ENCODE measurements around the gene FBF1.
"Not testable (repeated sequence)": the region's sequence is repeated elsewhere in the genome, so short reads cannot be mapped to it uniquely, and the experiment has no call there.

Gene FBF1

GRCh38 chr17:75893305-75894048 lies 47.4 kb downstream of the FBF1 start:
- in situ Hi-C loops (cut with MboI; ENCODE audit: low sequenced_read_pairs, unreplicated experiment), result no loop called here
- no peak for TF ChIP-seq CTCF (IDR thresholded peaks at IDR 0.05; ENCODE audit: borderline replicate concordance, control extremely low read depth, extremely low read depth, insufficient read depth, missing control alignments)
- DNase-seq (ENCODE audit: low spot score), result no peak

DNA sequence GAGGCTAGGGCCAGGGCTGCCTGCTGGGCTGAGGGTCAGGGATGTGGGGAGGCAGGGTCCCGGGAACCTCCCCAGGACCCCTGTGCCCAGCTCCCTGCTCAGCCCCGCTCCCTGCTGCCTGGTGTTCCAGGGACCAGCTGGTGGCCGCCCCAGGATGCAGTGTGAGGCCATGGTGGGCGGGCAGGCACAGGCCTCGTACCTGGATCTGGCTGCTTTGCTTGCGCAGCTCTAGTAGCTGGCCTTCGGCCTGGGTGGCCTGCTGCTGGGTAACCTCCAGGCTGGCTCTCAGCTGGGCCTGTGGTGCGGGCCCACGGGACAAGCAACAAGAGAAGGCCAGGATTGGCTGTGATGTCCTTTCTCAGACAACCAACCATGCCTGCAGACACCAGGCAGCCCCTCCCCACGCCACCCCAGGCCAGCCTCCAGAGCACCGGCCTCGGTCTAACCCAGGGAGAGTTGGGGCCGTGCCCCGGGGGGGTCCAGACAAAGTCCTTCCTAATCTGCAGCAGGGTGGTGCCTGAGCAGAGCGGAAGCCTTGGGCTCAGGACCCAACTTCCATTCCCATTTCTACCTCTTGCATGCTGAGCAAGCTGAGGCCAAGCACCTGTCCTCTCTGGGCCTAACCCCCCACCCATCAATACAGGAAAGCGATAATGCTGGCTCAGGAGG lies 48.2 kb downstream of the FBF1 start:
- TF ChIP-seq CTCF (IDR thresholded peaks at IDR 0.05; ENCODE audit: borderline replicate concordance, control extremely low read depth, extremely low read depth, insufficient read depth, missing control alignments), result no peak
- in situ Hi-C loops (cut with MboI; ENCODE audit: low sequenced_read_pairs, unreplicated experiment), result no loop called here
- DNase-seq (ENCODE audit: low spot score), result no peak

DNA sequence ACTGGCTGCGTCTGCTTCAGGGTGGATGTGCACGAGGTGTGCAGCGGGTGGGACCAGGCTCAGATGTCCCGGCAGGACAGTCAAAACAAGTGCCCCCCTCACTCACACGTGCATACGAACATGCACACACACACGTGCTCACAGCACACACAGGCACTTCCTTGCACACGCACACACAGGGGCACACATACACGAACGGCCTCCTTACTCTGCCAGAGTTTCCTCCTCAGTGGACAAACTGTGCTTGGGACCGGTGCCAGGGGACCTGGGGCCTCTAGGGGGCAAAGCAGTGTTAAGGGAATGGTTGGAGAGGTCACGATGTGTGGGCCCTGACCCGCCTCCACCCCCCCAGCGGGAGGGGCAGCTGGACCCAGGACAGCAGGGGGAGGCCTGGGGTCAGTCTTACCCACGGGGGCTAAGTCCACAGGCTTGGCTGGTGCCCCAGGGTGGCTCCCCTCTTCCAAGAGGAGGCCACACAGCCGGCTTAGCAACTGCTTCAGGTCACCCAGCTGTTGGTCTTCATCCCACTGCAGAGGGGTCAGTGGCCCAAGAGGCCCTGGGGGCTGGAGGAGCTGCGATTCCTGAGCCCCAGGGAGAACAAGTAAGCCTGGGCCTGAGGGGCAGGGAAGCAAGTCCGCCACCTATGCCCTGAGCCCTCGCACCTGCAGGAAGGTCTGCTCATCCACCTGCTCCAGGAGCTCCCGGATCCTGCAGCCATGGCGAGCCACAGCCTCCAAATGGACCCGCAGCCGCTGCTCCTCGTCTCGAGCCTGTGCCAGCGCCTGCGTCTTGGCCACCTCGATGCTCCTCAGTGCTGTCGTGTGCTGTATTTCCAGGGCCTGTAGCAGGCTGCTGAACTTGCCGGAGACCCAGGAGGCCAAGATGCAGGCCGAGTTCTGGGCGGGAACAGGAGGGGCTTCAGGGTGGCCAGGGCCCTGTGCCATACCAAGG lies 49.0 kb downstream of the FBF1 start:
- DNase-seq (ENCODE audit: low spot score), result no peak
- in situ Hi-C loops (cut with MboI; ENCODE audit: low sequenced_read_pairs, unreplicated experiment), result no loop called here
- TF ChIP-seq CTCF (IDR thresholded peaks at IDR 0.05; ENCODE audit: borderline replicate concordance, control extremely low read depth, extremely low read depth, insufficient read depth, missing control alignments), result no peak

DNA sequence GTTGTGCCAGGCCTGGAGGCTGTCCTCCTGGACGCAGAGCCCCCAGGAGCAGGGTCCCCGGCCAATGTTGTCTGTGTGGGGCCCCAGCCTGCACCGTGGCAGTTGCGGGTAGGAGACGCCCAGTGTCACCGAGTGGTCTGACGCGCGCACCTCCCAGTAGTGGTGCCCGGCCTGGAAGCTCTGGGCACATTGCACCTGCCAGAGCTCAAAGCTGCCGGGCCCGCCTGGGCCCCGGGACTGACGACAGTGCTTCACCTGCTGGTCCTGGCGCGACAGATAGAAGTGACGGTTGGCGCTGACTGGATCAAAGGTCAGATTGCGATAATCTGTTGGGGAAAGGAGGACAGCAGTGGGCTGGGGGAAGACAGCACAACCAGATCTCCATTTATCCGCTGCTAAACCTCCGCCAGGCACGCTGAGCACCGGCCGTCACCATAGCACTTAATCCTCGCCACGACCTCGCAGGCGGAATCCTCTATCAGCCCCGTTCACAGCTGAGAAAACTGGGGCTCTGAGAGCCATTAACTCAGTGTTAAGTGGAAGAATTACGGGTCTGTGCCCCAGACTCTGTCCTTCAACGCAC lies 49.7 kb downstream of the FBF1 start:
- in situ Hi-C loops (cut with MboI; ENCODE audit: low sequenced_read_pairs, unreplicated experiment), result no loop called here
- no peak for DNase-seq (ENCODE audit: low spot score)
- no peak for TF ChIP-seq CTCF (IDR thresholded peaks at IDR 0.05; ENCODE audit: borderline replicate concordance, control extremely low read depth, extremely low read depth, insufficient read depth, missing control alignments)

- no peak for TF ChIP-seq CTCF (IDR thresholded peaks at IDR 0.05; ENCODE audit: borderline replicate concordance, control extremely low read depth, extremely low read depth, insufficient read depth, missing control alignments)
- in situ Hi-C loops (cut with MboI; ENCODE audit: low sequenced_read_pairs, unreplicated experiment), result no loop called here
- no peak for DNase-seq (ENCODE audit: low spot score)
These were observed 51.4 kb downstream of the FBF1 start for GRCh38 chr17:75889454-75889853.

DNA sequence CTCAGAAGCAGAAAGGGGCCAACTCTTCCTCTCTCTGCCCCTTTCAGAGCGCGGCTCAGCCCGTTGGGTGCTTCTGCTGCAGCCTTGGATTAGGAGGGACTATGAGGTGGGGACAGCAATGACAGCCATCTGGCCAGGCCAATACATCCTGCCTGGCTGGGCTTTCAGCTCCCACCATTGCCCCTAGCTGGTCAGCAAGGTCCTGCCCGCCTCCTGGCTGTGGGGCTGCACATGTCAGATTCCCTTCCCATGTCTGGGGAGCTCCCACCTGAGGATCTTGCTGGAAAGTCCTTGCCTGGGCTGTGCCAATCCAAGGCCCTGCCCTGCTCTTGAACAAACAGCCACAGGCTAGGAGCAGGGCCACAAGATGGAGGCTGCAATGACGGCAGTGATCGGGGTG lies 52.4 kb downstream of the FBF1 start:
- DNase-seq (ENCODE audit: low spot score), result no peak
- no peak for TF ChIP-seq CTCF (IDR thresholded peaks at IDR 0.05; ENCODE audit: borderline replicate concordance, control extremely low read depth, extremely low read depth, insufficient read depth, missing control alignments)
- in situ Hi-C loops (cut with MboI; ENCODE audit: low sequenced_read_pairs, unreplicated experiment), result no loop called here

DNA sequence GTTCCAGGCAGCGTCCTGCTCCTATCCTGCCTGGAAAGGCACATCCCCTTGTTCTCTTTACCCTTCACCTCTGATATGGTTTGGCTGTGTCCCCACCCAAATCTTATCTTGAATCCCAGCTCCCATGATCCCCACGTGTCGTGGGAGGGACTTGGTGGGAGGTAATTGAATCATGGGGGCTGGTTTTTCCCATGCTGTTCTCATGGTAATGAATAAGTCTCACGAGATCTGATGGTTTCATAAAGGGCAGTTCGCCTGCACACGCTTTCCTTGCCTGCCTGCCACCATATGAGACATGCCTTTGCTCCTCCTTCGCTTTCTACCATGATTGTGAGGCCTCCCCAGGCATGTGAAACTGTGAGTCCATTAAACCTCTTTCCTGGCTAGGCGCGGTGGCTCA lies 55.0 kb downstream of the FBF1 start:
- DNase-seq (ENCODE audit: low spot score); in situ Hi-C loops (cut with MboI; ENCODE audit: low sequenced_read_pairs, unreplicated experiment): not testable (repeated sequence)

Data from GM13976 (cell line).